Lower leg skin (tissue), 3 donors: ENCODE data around the gene DSCAML1.

Experiments
- POLR2A ChIP-seq, 2 donors: fragments of 450-650 bp; IDR thresholded peaks; one replicate each; pipeline ENCODE4 v1.6.1; 2016 to 2017; ENCODE audit warnings: antibody characterized with exemption in 2 of 2, mild to moderate bottlenecking in 1 of 2, moderate library complexity in 1 of 2
- TF ChIP-seq, protein P1 (sequence below), 3 donors: fragments of 450-650 bp; IDR thresholded peaks; one replicate each; pipeline ENCODE4 v1.5.1; 2016; ENCODE audit warnings: antibody characterized with exemption in 3 of 3, mild to moderate bottlenecking in 3 of 3, moderate library complexity in 2 of 3

DNA sequence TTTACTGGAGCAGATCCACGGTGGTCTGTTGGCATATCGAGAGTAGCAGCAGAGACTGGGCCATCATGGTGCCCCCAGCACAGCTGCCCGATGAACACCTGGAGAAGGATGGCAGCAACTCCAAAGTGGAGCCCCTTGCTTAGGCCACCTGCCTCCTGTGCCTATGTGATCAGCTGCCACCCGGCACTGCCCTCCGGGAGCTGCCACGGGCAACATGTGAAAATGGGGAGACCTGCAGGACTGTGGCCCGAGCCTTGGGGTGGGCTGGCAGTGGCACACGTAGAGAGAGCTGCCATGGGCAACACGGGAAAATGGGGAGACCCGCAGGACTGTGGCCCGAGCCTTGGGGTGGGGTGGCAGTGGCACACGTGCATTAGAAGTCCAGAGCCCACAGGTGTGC lies 24.4 kb upstream of the DSCAML1 start:
- no peak for TF ChIP-seq POLR2A (IDR thresholded peaks at IDR 0.05)
- TF ChIP-seq, protein P1, sequence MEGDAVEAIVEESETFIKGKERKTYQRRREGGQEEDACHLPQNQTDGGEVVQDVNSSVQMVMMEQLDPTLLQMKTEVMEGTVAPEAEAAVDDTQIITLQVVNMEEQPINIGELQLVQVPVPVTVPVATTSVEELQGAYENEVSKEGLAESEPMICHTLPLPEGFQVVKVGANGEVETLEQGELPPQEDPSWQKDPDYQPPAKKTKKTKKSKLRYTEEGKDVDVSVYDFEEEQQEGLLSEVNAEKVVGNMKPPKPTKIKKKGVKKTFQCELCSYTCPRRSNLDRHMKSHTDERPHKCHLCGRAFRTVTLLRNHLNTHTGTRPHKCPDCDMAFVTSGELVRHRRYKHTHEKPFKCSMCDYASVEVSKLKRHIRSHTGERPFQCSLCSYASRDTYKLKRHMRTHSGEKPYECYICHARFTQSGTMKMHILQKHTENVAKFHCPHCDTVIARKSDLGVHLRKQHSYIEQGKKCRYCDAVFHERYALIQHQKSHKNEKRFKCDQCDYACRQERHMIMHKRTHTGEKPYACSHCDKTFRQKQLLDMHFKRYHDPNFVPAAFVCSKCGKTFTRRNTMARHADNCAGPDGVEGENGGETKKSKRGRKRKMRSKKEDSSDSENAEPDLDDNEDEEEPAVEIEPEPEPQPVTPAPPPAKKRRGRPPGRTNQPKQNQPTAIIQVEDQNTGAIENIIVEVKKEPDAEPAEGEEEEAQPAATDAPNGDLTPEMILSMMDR (IDR thresholded peaks at IDR 0.05) = no peak
